ENCODE measurements around the gene FA2H. TPM values are rescaled to one million over a fixed set of nuclear protein-coding genes. Genes with fewer than 3 reads are reported as not detected.

The FA2H gene
- not detected for total RNA-seq (2013)
- polyA plus RNA-seq (not detected), polyA minus RNA-seq (not detected in 2 replicates), total RNA-seq (0 to 0.45 (median 0.08) reads per million in 11 experiments)

DNA sequence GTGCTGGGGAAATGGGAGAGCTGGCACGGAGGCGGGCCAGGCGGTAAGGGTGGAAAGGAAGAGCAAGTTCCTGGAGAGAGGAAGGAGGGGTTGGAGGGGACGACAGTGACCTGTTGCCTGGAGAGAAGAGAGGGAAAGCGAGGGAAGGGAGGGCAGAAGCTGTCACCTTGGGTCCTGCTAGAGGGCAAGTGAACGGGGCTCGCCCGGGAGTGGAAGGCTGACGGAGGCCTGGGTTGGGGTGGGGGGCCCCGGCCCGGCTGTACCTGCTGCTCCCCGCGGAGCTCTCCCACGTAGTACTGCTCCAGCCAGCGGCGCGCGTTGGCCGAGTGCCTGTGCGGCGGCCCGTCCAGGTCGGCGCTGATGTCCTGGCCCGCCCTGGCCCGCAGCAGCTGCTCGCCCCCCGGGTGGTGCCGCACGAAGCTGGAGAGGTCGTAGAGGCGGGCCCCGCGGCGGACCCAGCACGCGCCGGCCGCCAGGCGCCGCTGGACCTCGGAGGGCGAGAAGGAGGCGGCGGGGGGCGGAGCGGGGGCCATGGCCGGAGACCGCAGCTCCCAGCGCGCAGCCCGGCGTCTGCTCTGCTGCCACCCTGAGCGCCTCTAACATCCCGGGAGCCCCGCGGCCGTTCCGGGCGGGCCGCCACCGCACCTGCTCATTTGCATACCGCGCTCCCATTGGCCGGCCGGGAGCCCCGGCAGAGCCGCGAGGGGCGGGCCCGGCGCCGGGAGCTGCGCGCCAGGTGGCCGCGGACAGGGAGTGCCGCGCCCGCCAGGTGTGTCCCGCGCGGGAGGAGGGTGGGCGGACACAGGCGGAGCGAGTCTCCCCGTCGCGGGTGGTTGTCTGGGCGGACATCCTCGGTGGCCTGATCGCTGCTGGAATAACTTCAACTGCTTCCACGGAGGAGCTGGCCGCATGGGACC, at the start of gene FA2H:
Gene FA2H (minus strand): TSS at position 598 of the 917 bp plus-strand sequence. CDS start 65 bp downstream, at position 533.
- WGBS (ENCODE audit: insufficient coverage) = under 1% methylated on average over 94 of the region's 94 CpGs
- intact Hi-C loops (cut with micrococcal nuclease) = no loop called here
- Histone ChIP-seq H2AFZ (ENCODE audit: insufficient read depth, low read depth, low read length, poor library complexity, severe bottlenecking) (peak within 1 kb of the TSS; percentile 41), H3K4me3 (replicated peaks in 1 of 3; ENCODE audit: low read depth in 2 of 3, low read length in 3 of 3) (peak within 1 kb of the TSS in 1 of 3 experiments; percentile 59), H3K4me2 (replicated peaks; ENCODE audit: extremely low read depth, low read length, poor library complexity, severe bottlenecking) (peak within 1 kb of the TSS; percentile 71), H3K27me3 (ENCODE audit: control insufficient read depth in 2 of 2, insufficient read depth in 2 of 2, low read length in 2 of 2) (peaks cover 24 to 39% of the 10 kb centered on the region in 2 donors), H3K9me3 (replicated peaks in 1 of 2; ENCODE audit: control insufficient read depth in 1 of 2, insufficient read depth in 1 of 2, low read length in 2 of 2) (peaks cover 0 to 13% of the 10 kb centered on the region in 2 donors), H3K27ac (ENCODE audit: low read depth in 1 of 2, low read length in 2 of 2) (no peak within 1 kb of the TSS), H3K9ac (ENCODE audit: insufficient read depth, low read length, poor library complexity, severe bottlenecking) (no peak within 1 kb of the TSS), H4K20me1 (ENCODE audit: insufficient read depth, low read length) (no peaks in the 10 kb centered on the region), H3K4me1 (ENCODE audit: control insufficient read depth in 1 of 2, insufficient read depth in 2 of 2, low read length in 2 of 2) (peaks cover 5 to 15% of the 10 kb centered on the region in 2 donors), H3K36me3 (replicated peaks in 1 of 2; ENCODE audit: control insufficient read depth in 1 of 2, insufficient read depth in 2 of 2, low read length in 2 of 2) (no peaks in the 10 kb centered on the region), H3K79me2 (ENCODE audit: insufficient read depth, low read length) (no peaks in the 10 kb centered on the region)
- TF ChIP-seq CTCF (IDR thresholded peaks at IDR 0.05) = peak; percentile 11
- peak within 1 kb of the TSS; percentile 63 to 89 for H3K4me3 Mint-ChIP-seq
- H3K27ac Mint-ChIP-seq = no peak within 1 kb of the TSS
- peaks cover 47 to 50% (median 49%) of the 10 kb centered on the region in 3 donors for H3K27me3 Mint-ChIP-seq (ENCODE audit: low read depth in 3 of 3)
- peaks cover 14% of the 10 kb centered on the region for H3K4me1 Mint-ChIP-seq
- H3K36me3 Mint-ChIP-seq = peaks cover 0 to 4% of the 10 kb centered on the region in 2 donors
- peak in 1 of 3 donors; percentile 21 for DNase-seq
- H3K9me3 Mint-ChIP-seq = peaks cover 0 to 19% (median 5%) of the 10 kb centered on the region in 7 donors

- no peak for TF ChIP-seq CTCF (IDR thresholded peaks at IDR 0.05)
- no peaks in the 10 kb centered on the region for H3K36me3 ChIP-seq (replicated peaks in 1 of 2; ENCODE audit: control insufficient read depth in 1 of 2, insufficient read depth in 2 of 2, low read length in 2 of 2)
- H3K27me3 ChIP-seq (ENCODE audit: control insufficient read depth in 2 of 2, insufficient read depth in 2 of 2, low read length in 2 of 2) = no peaks in the 10 kb centered on the region
- no peak overlapping the region for H3K4me2 ChIP-seq (replicated peaks; ENCODE audit: extremely low read depth, low read length, poor library complexity, severe bottlenecking)
- no peaks in the 10 kb centered on the region for H4K20me1 ChIP-seq (ENCODE audit: insufficient read depth, low read length)
- no peaks in the 10 kb centered on the region for H3K79me2 ChIP-seq (ENCODE audit: insufficient read depth, low read length)
- Mint-ChIP-seq H3K27ac (no peak overlapping the region), H3K27me3 (ENCODE audit: low read depth in 3 of 3) (peaks cover 5 to 8% (median 6%) of the 10 kb centered on the region in 3 donors), H3K9me3 (peaks cover 0 to 2% (median 0%) of the 10 kb centered on the region in 7 donors), H3K36me3 (no peaks in the 10 kb centered on the region), H3K4me1 (peaks cover 1% of the 10 kb centered on the region), H3K4me3 (no peak overlapping the region)
- H3K9me3 ChIP-seq (replicated peaks in 1 of 2; ENCODE audit: control insufficient read depth in 1 of 2, insufficient read depth in 1 of 2, low read length in 2 of 2) = no peaks in the 10 kb centered on the region
- intact Hi-C loops (cut with micrococcal nuclease) = no loop called here
- H2AFZ ChIP-seq (ENCODE audit: insufficient read depth, low read depth, low read length, poor library complexity, severe bottlenecking) = no peak overlapping the region
- H3K27ac ChIP-seq (ENCODE audit: low read depth in 1 of 2, low read length in 2 of 2) = no peak overlapping the region
- no peak overlapping the region for H3K9ac ChIP-seq (ENCODE audit: insufficient read depth, low read length, poor library complexity, severe bottlenecking)
- WGBS (ENCODE audit: insufficient coverage) = 88% methylated on average over 5 of the region's 7 CpGs
- H3K4me3 ChIP-seq (replicated peaks in 1 of 3; ENCODE audit: low read depth in 2 of 3, low read length in 3 of 3) = no peak overlapping the region
- DNase-seq = no peak
- no peaks in the 10 kb centered on the region for H3K4me1 ChIP-seq (ENCODE audit: control insufficient read depth in 1 of 2, insufficient read depth in 2 of 2, low read length in 2 of 2)
These were observed 43.2 kb upstream of the FA2H start for GRCh38 chr16:74817851-74818250.
